Mesothelial cell of epicardium (in vitro differentiated cells): ENCODE data around the gene DAAM2. TPM values are rescaled to one million over a fixed set of nuclear protein-coding genes. Genes with fewer than 3 reads are reported as not detected.

Source experiments
- DNase-seq, 2 experiments: peaks; one replicate each; pipeline ENCODE4 v3.0.0; 2021; ENCODE audit warnings: low spot score in 2 of 2; ENCODE audit not compliant: unreplicated experiment in 2 of 2
- H3K27ac Mint-ChIP-seq: 2 replicates; pipeline ENCODE4 v1.8.0; 2021; ENCODE audit warnings: mixed read lengths
- H3K27me3 Mint-ChIP-seq: 2 replicates; pipeline ENCODE4 v1.8.0; 2021; ENCODE audit warnings: low read depth, mixed read lengths
- H3K36me3 Mint-ChIP-seq: 2 replicates; pipeline ENCODE4 v1.8.0; 2021; ENCODE audit warnings: mixed read lengths
- H3K4me1 Mint-ChIP-seq: 2 replicates; pipeline ENCODE4 v1.8.0; 2021; ENCODE audit warnings: mixed read lengths
- H3K4me3 Mint-ChIP-seq: 2 replicates; pipeline ENCODE4 v1.8.0; 2021; ENCODE audit warnings: mild to moderate bottlenecking, moderate library complexity, mixed read lengths
- H3K9me3 Mint-ChIP-seq: 2 replicates; pipeline ENCODE4 v1.8.0; 2021; ENCODE audit warnings: mixed read lengths
- total RNA-seq: library from RNA; stranded (reverse); gene quantifications from 3 replicates; pipeline ENCODE4 v1.2.1, GENCODE V29; 2021
- TF ChIP-seq, protein P1 (sequence below): fragments of 200-600 bp; sonication (generic); IDR thresholded peaks from one replicate; pipeline ENCODE4 v1.5.0; 2021; ENCODE audit warnings: antibody characterized with exemption; ENCODE audit not compliant: unreplicated experiment

The DAAM2 gene
- total RNA-seq, 1 donor from 2014 or later: 13.7 TPM

DNA sequence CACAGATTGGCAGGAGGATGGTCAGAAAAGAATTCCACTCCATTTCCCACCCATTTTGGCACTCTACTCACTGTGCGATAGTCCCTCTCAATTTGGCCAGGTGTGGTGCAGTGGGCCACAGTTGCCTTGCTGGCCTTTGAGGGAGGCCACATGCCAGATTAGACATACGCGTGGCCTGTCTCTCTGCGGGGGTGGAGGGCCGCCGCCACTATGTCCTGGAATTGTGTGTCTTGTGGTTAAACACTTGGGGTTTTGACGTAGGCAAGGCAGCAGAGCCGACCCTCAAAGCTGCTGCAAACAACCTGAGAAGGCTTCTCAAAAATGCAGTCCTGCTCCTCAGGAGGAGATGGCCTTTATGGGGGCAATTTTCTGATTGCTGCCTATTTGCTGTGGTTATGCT lies 4.9 kb upstream of the DAAM2 start:
- TF ChIP-seq, protein P1, sequence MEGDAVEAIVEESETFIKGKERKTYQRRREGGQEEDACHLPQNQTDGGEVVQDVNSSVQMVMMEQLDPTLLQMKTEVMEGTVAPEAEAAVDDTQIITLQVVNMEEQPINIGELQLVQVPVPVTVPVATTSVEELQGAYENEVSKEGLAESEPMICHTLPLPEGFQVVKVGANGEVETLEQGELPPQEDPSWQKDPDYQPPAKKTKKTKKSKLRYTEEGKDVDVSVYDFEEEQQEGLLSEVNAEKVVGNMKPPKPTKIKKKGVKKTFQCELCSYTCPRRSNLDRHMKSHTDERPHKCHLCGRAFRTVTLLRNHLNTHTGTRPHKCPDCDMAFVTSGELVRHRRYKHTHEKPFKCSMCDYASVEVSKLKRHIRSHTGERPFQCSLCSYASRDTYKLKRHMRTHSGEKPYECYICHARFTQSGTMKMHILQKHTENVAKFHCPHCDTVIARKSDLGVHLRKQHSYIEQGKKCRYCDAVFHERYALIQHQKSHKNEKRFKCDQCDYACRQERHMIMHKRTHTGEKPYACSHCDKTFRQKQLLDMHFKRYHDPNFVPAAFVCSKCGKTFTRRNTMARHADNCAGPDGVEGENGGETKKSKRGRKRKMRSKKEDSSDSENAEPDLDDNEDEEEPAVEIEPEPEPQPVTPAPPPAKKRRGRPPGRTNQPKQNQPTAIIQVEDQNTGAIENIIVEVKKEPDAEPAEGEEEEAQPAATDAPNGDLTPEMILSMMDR: no peak
- H3K4me1 Mint-ChIP-seq: peaks cover 2% of the 10 kb centered on the region
- H3K27ac Mint-ChIP-seq: no peak overlapping the region
- DNase-seq: no peak
- H3K27me3 Mint-ChIP-seq: peaks cover 12% of the 10 kb centered on the region
- peaks cover 22% of the 10 kb centered on the region for H3K9me3 Mint-ChIP-seq
- peaks cover 3% of the 10 kb centered on the region for H3K36me3 Mint-ChIP-seq
- H3K4me3 Mint-ChIP-seq: no peak overlapping the region

DNA sequence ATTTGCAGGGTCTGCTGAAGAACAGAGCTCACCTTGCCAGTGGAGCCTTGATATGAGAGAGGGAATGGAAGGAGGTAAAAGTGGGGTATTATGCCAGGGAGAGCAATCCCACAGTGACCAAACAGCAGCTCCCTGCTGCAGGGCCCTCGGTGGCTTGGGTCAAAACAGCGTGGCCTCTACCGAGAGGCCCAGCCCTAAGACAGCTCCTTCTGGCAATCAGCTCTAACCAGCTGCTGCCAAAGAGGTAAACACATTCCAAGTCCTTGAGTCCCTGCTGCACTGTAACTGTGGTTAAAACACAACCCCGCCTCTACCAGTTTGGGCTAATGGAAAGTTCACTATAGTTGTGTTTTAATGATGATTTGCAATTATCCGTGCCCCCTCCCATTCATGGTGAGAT lies 1.4 kb upstream of the DAAM2 start:
- DNase-seq: no peak
- TF ChIP-seq, protein P1: no peak

DNA sequence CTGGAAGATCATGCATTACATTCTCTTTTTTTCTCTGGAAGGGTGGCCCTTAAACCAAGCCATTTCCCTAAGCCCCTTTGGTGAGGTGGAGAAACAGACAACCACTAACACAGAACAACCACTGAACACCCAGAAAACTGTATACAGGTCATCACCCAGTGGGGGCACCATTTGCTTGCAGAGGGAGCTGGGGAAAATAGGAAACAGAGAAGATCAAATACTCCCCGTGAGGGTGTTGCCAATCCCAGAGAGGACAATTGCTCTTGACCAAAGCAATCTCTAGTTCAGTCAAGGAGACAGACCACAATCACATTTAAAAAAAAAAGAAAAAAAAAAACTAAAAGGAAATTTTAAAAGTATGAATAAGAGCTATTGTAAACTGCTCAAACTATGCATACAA lies 865 bp upstream of the DAAM2 start:
- Mint-ChIP-seq H3K4me1 (peaks cover 27% of the 10 kb centered on the region), H3K27ac (no peak overlapping the region), H3K27me3 (peaks cover 20% of the 10 kb centered on the region), H3K4me3 (peak overlapping the region; percentile 40), H3K36me3 (no peaks in the 10 kb centered on the region), H3K9me3 (no peaks in the 10 kb centered on the region)
- DNase-seq: no peak
- TF ChIP-seq, protein P1: no peak

More for the DNA sequence above, 1.4 kb upstream of the DAAM2 start:
- no peak overlapping the region for H3K27ac Mint-ChIP-seq
- peak overlapping the region; percentile 40 for H3K4me3 Mint-ChIP-seq
- H3K4me1 Mint-ChIP-seq: peaks cover 27% of the 10 kb centered on the region
- H3K27me3 Mint-ChIP-seq: peaks cover 22% of the 10 kb centered on the region
- H3K9me3 Mint-ChIP-seq: no peaks in the 10 kb centered on the region
- H3K36me3 Mint-ChIP-seq: no peaks in the 10 kb centered on the region

DNA sequence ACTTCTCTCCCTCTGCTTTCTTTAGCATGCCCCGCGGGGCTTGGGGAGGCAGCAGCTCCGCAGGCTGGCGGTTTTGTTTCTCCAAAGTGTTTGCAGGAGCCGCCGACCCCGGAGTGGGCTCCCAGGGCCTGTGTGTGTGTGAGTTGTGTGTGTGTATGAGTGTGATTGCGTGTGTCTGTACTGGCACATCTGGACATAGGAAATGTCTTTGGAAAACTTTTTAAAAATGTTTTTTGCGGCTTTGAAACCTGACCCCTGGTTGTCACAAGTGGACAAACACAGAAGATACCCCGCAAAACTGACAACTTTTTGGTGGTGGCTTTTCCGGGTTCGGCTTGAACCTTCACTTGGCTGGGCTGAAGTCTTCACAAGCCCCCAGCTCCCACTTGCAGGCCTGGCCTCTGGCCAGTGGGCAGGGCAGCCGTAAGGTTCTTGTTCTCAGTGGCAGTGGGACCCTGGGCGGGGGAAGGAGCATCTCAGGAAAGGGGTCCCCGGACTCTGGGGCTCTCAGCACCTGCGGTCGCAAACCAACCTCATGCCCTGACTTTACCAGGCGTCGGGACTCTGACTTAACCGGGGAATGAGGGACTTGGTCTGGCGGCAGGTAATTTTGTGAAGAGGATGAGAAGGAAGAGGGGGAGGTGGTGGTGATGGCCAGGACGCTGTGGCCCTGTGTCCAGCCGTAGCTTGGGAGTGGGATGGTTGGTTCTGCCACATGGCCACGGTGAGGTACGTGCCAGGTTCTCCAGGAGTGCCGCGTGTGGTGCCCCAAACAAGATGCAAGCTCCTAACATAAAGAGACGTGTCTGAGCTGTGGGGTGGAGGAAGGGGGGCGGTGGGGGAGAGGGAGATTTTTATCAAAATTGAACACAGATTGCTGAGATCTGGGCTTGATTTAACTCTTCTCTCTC lies 619 bp downstream of the DAAM2 start:
- H3K4me3 Mint-ChIP-seq: peak overlapping the region; percentile 81
- TF ChIP-seq, protein P1: no peak
- H3K9me3 Mint-ChIP-seq: no peaks in the 10 kb centered on the region
- peak overlapping the region; percentile 85 for H3K27ac Mint-ChIP-seq
- H3K27me3 Mint-ChIP-seq: peaks cover 16% of the 10 kb centered on the region
- H3K4me1 Mint-ChIP-seq: peaks cover 27% of the 10 kb centered on the region
- peak in 1 of 2 experiments; percentile 38 for DNase-seq
- H3K36me3 Mint-ChIP-seq: no peaks in the 10 kb centered on the region

DNA sequence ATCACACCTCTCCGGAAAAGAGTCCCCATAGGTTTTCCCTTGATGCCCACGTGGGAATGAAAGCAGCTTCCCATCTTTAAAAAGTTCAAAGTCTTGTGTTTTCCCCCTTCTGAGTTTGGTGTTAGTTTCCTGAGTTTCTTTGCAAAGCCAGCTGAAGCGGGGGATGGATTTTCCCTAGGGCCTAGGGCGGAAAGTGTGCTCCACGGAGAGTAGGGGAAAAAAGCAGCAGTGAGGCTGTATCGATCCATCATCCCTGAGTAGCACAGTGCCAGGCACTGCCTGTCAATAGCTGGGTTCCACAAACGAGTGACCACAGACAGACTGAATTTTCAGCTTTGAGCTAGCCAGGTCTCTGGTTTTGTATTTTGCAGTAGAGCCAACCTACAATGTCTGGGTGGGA lies 1.3 kb downstream of the DAAM2 start:
- Mint-ChIP-seq H3K27ac (peak overlapping the region; percentile 63), H3K4me3 (peak overlapping the region; percentile 81), H3K36me3 (no peaks in the 10 kb centered on the region), H3K4me1 (peaks cover 27% of the 10 kb centered on the region), H3K9me3 (no peaks in the 10 kb centered on the region), H3K27me3 (peaks cover 14% of the 10 kb centered on the region)
- no peak for DNase-seq
- TF ChIP-seq, protein P1: no peak
